NCI-H2196 (cell line): ENCODE measurements around the gene LRRTM4.
"Not testable (repeated sequence)": the region's sequence is repeated elsewhere in the genome, so short reads cannot be mapped to it uniquely, and the experiment has no call there.

ENCODE experiments used
- DNase-seq: peaks from one replicate; lab custom pipeline; 2025; ENCODE audit not compliant: unreplicated experiment; lab: John Stamatoyannopoulos, UW

The LRRTM4 gene

GRCh38 chr2:77088424-77088823, 433.8 kb downstream of the LRRTM4 start:
- not testable (repeated sequence) for DNase-seq

- no peak for DNase-seq
Measured at GRCh38 chr2:77087987-77088414, 434.2 kb downstream of the LRRTM4 start.

GRCh38 chr2:77086478-77086877, 435.7 kb downstream of the LRRTM4 start:
- DNase-seq = no peak

GRCh38 chr2:77086051-77086450, 436.1 kb downstream of the LRRTM4 start:
- DNase-seq = no peak

GRCh38 chr2:77085561-77085960, 436.6 kb downstream of the LRRTM4 start:
- no peak for DNase-seq

GRCh38 chr2:77081597-77081996, 440.6 kb downstream of the LRRTM4 start:
- no peak for DNase-seq

- DNase-seq = no peak
Measured at GRCh38 chr2:77064324-77064723, 457.9 kb downstream of the LRRTM4 start.

- no peak for DNase-seq
Measured at GRCh38 chr2:77054938-77055337, 467.2 kb downstream of the LRRTM4 start.

- no peak for DNase-seq
Measured at GRCh38 chr2:77046339-77046738, 475.8 kb downstream of the LRRTM4 start.

- DNase-seq = not testable (repeated sequence)
Measured at GRCh38 chr2:77045456-77045855, 476.7 kb downstream of the LRRTM4 start.

GRCh38 chr2:77034445-77034844, 487.7 kb downstream of the LRRTM4 start:
- DNase-seq = no peak

- not testable (repeated sequence) for DNase-seq
Measured at GRCh38 chr2:77029237-77029636, 492.9 kb downstream of the LRRTM4 start.

GRCh38 chr2:77028032-77028600, 494.1 kb downstream of the LRRTM4 start:
- DNase-seq = no peak

GRCh38 chr2:77025714-77026113, 496.5 kb downstream of the LRRTM4 start:
- DNase-seq = no peak

- DNase-seq = no peak
Measured at GRCh38 chr2:77021161-77021560, 501.0 kb downstream of the LRRTM4 start.

GRCh38 chr2:77018219-77018618, 504.0 kb downstream of the LRRTM4 start:
- DNase-seq = no peak

- DNase-seq = no peak
Measured at GRCh38 chr2:77017355-77017745, 504.8 kb downstream of the LRRTM4 start.

GRCh38 chr2:77016443-77017354, 505.5 kb downstream of the LRRTM4 start:
- no peak for DNase-seq

- no peak for DNase-seq
Measured at GRCh38 chr2:77013953-77014352, 508.2 kb downstream of the LRRTM4 start.

GRCh38 chr2:77013457-77013856, 508.7 kb downstream of the LRRTM4 start:
- no peak for DNase-seq

- no peak for DNase-seq
Measured at GRCh38 chr2:77009307-77009706, 512.9 kb downstream of the LRRTM4 start.

- DNase-seq = no peak
Measured at GRCh38 chr2:77008853-77009252, 513.3 kb downstream of the LRRTM4 start.
